ENCODE results near the gene MACROD2.

Gene MACROD2

GRCh38 chr20:14337400-14338171 is 342.3 kb downstream of the MACROD2 start, which contains the start of gene FLRT3:
TSS of gene FLRT3 (minus strand) at chr20:14337612. CDS start at chr20:14327506, 10,106 bp downstream.
- Mint-ChIP-seq H3K27me3 (no peaks in the 10 kb centered on the region), H3K4me1 (ENCODE audit: low read depth) (no peaks in the 10 kb centered on the region), H3K9me3 (peaks cover 7% of the 10 kb centered on the region), H3K27ac (no peak within 1 kb of the TSS), H3K4me3 (no peak within 1 kb of the TSS), H3K36me3 (ENCODE audit: low read depth) (no peaks in the 10 kb centered on the region)

- no peaks in the 10 kb centered on the region for H3K4me1 Mint-ChIP-seq (ENCODE audit: low read depth)
- no peak overlapping the region for H3K4me3 Mint-ChIP-seq
- H3K27ac Mint-ChIP-seq = no peak overlapping the region
- H3K36me3 Mint-ChIP-seq (ENCODE audit: low read depth) = no peaks in the 10 kb centered on the region
- no peaks in the 10 kb centered on the region for H3K27me3 Mint-ChIP-seq
- H3K9me3 Mint-ChIP-seq = peaks cover 7% of the 10 kb centered on the region
Measured at GRCh38 chr20:14341801-14342200, 346.5 kb downstream of the MACROD2 start.

- Mint-ChIP-seq H3K27ac (no peak overlapping the region), H3K4me3 (no peak overlapping the region), H3K36me3 (ENCODE audit: low read depth) (no peaks in the 10 kb centered on the region), H3K9me3 (peaks cover 7% of the 10 kb centered on the region), H3K4me1 (ENCODE audit: low read depth) (no peaks in the 10 kb centered on the region), H3K27me3 (no peaks in the 10 kb centered on the region)
Measured at GRCh38 chr20:14342918-14343317, 347.6 kb downstream of the MACROD2 start.

- Mint-ChIP-seq H3K36me3 (ENCODE audit: low read depth) (no peaks in the 10 kb centered on the region), H3K27me3 (no peaks in the 10 kb centered on the region), H3K27ac (no peak overlapping the region), H3K4me3 (no peak overlapping the region), H3K9me3 (peaks cover 7% of the 10 kb centered on the region), H3K4me1 (ENCODE audit: low read depth) (no peaks in the 10 kb centered on the region)
Measured at GRCh38 chr20:14343491-14344065, 348.3 kb downstream of the MACROD2 start.

- Mint-ChIP-seq H3K27ac (no peak overlapping the region), H3K27me3 (no peaks in the 10 kb centered on the region), H3K4me3 (no peak overlapping the region), H3K9me3 (peaks cover 7% of the 10 kb centered on the region), H3K36me3 (ENCODE audit: low read depth) (no peaks in the 10 kb centered on the region), H3K4me1 (ENCODE audit: low read depth) (no peaks in the 10 kb centered on the region)
Measured at GRCh38 chr20:14344746-14345145, 349.4 kb downstream of the MACROD2 start.

DNA sequence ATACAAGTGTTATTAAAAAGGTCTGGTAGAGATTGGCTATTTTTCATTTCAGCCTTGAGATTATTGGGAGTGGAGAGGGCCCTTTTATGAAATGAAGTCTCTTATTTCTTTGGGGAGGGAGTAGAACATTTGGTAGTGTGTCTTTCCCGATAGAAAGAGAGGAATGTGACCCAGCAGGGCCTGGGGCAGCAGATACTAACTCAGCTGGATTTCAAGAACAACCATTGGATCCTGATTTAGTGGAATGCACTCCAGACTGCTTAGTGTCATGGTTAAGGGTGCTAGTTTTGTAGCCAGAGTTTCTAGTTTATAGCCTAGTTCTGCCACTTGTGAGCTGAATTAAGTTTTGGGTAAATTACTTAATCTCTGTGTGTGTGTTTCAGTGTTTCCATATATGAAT is 360.5 kb downstream of the MACROD2 start:
- Mint-ChIP-seq H3K27me3 (no peaks in the 10 kb centered on the region), H3K9me3 (peaks cover 3% of the 10 kb centered on the region), H3K27ac (no peak overlapping the region), H3K36me3 (ENCODE audit: low read depth) (no peaks in the 10 kb centered on the region), H3K4me3 (no peak overlapping the region), H3K4me1 (ENCODE audit: low read depth) (no peaks in the 10 kb centered on the region)

DNA sequence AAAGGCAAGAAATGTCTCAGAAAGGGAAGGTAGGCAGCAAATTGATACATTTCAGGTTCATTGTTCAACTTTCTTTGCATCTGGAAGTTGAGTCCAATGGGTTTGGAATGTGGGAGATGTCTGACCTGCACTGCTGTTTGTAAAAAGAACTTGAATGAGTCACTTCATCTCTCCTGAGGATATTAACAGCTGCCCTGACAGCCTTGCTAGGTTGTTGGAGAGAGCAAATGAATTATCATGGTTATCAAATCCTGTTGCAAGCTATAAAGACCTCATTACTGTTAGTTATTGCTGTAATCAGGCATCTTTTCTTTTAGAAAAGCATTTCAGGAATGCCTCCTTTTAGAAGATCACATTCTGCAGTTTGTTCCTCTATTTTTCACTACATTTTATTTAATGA is 365.1 kb downstream of the MACROD2 start:
- Mint-ChIP-seq H3K4me1 (ENCODE audit: low read depth) (no peaks in the 10 kb centered on the region), H3K36me3 (ENCODE audit: low read depth) (no peaks in the 10 kb centered on the region), H3K9me3 (peaks cover 11% of the 10 kb centered on the region), H3K4me3 (no peak overlapping the region), H3K27ac (no peak overlapping the region), H3K27me3 (no peaks in the 10 kb centered on the region)

- no peaks in the 10 kb centered on the region for H3K36me3 Mint-ChIP-seq (ENCODE audit: low read depth)
- peaks cover 11% of the 10 kb centered on the region for H3K9me3 Mint-ChIP-seq
- no peak overlapping the region for H3K27ac Mint-ChIP-seq
- H3K27me3 Mint-ChIP-seq = no peaks in the 10 kb centered on the region
- no peaks in the 10 kb centered on the region for H3K4me1 Mint-ChIP-seq (ENCODE audit: low read depth)
- no peak overlapping the region for H3K4me3 Mint-ChIP-seq
Measured at GRCh38 chr20:14361509-14362345, 366.4 kb downstream of the MACROD2 start.

GRCh38 chr20:14374196-14374595 is 378.9 kb downstream of the MACROD2 start:
- no peaks in the 10 kb centered on the region for H3K9me3 Mint-ChIP-seq
- no peak overlapping the region for H3K27ac Mint-ChIP-seq
- H3K4me1 Mint-ChIP-seq (ENCODE audit: low read depth) = no peaks in the 10 kb centered on the region
- no peak overlapping the region for H3K4me3 Mint-ChIP-seq
- no peaks in the 10 kb centered on the region for H3K36me3 Mint-ChIP-seq (ENCODE audit: low read depth)
- H3K27me3 Mint-ChIP-seq = no peaks in the 10 kb centered on the region

- no peaks in the 10 kb centered on the region for H3K9me3 Mint-ChIP-seq
- H3K27me3 Mint-ChIP-seq = no peaks in the 10 kb centered on the region
Measured at GRCh38 chr20:14375416-14375985, 380.2 kb downstream of the MACROD2 start.

DNA sequence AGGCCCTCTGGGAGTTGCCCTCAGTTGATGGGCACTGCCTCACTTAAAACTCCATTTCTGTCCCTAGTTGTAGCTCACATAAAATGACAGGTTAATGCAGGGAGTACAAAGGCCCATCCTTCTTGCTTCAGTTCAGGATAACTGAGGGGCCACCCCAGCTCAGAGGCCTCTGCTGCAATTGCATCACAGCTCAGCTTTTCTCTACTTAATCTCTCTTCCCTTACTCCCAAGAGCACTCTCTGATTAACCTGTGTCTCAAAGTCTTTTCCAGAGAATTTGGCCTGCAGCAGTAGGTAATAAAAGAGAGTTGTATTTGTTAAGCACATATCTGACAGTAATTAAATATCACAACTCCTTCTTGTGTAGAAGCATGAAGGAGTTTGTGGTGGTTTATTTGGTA is 383.0 kb downstream of the MACROD2 start:
- Mint-ChIP-seq H3K36me3 (ENCODE audit: low read depth) (no peaks in the 10 kb centered on the region), H3K27ac (no peak overlapping the region), H3K27me3 (no peaks in the 10 kb centered on the region), H3K9me3 (peaks cover 4% of the 10 kb centered on the region), H3K4me1 (ENCODE audit: low read depth) (no peaks in the 10 kb centered on the region), H3K4me3 (no peak overlapping the region)

More at GRCh38 chr20:14375416-14375985, 380.2 kb downstream of the MACROD2 start:
- Mint-ChIP-seq H3K4me3 (no peak overlapping the region), H3K36me3 (ENCODE audit: low read depth) (no peaks in the 10 kb centered on the region), H3K27ac (no peak overlapping the region), H3K4me1 (ENCODE audit: low read depth) (no peaks in the 10 kb centered on the region)

DNA sequence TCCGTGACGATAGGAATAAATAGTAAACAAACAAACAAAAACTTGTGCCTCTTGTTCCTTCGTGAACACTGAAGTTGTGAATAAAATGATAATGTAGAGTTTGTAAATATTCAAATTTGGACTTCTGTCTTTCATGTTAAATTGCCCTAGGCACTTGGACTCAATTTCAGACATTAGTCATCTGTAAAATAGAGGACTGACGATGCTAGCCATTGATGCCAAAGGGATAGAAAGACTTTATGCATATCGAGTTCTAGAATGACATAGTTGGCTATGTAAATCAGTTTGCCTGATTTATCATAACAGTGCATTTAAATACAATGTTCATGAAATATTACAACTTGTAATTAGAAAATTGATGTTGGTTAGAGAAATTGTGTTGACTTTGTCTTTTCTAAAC is 388.0 kb downstream of the MACROD2 start:
- Mint-ChIP-seq H3K4me1 (ENCODE audit: low read depth) (no peaks in the 10 kb centered on the region), H3K27ac (no peak overlapping the region), H3K36me3 (ENCODE audit: low read depth) (no peaks in the 10 kb centered on the region), H3K4me3 (no peak overlapping the region), H3K27me3 (no peaks in the 10 kb centered on the region), H3K9me3 (peaks cover 14% of the 10 kb centered on the region)

DNA sequence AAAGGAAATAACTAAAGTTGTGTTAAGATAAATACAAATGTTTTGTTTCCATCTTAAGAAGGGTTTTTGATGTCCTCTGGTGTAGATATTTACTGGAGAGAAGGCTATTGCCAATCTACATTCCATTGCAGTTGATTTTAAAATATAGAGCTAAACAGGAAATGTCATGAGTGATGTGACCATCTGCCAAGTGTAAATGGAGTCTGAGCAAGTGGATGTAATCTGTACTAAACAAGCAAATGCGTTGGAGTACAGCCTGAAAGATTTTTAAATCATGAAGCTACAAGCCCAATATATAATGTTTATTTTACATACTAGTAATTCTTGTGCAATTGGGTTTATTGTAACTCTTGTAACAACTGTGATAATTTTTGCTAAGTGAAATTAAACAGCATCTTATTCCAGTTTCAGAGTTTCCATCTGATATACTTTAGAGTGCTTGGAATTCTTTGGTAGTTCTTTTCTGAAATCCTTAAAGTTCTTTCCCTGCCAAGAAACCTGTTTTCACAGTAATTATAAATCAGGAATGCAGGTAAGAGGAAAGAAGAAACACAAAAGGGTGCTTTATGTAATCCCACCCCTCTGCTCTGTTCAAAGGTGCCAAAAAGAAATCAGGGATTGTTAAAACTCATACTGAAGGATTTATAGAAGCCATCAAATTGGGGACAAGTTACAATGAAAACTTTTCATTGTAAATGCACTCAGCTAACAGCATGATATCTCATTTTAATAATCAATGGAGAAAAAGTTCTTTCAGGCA is 389.3 kb downstream of the MACROD2 start:
- Mint-ChIP-seq H3K27ac (no peak overlapping the region), H3K9me3 (peaks cover 18% of the 10 kb centered on the region), H3K4me1 (ENCODE audit: low read depth) (no peaks in the 10 kb centered on the region), H3K36me3 (ENCODE audit: low read depth) (no peaks in the 10 kb centered on the region), H3K27me3 (no peaks in the 10 kb centered on the region), H3K4me3 (no peak overlapping the region)

GRCh38 chr20:14385176-14385740 is 389.9 kb downstream of the MACROD2 start:
- Mint-ChIP-seq H3K4me1 (ENCODE audit: low read depth) (no peaks in the 10 kb centered on the region), H3K9me3 (peaks cover 18% of the 10 kb centered on the region), H3K4me3 (no peak overlapping the region), H3K27ac (no peak overlapping the region), H3K36me3 (ENCODE audit: low read depth) (no peaks in the 10 kb centered on the region), H3K27me3 (no peaks in the 10 kb centered on the region)
